ENCODE results near the gene VAPB.

DNA sequence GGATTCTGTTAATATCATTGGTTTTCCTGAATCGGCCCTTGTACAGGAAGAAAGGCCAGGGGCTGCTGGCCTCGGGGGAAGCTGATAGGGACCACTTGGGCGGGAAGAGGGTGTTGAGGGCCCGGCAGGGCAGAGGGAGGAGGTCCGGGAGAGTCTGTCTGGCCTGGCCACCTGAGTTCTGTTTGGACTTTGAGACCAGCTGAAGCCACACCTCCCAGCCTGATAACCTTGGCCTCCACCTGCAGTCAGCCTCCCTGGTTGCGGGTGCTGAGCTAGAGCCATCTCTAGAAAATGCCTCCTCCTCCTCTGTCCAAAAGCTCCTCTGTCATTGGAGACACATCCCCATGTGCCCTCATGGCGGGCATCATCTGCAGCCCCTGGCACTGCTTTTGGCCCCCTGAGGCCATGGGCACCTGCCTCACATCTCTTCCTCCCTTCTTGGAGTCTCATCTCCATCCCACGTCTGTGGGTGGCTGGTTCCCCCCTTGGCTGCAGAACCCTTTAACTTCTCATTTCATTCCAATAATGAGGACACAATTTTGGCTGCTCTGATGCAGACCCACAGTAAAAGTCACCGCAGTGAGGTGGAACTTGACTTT lies 109.5 kb downstream of the VAPB start:
- TF ChIP-seq EZH2 (IDR thresholded peaks at IDR 0.05) (no peak), POLR2AphosphoS5 (IDR thresholded peaks at IDR 0.05; ENCODE audit: borderline replicate concordance, low read depth, low read length) (no peak), FOXP2 (optimal IDR thresholded peaks at IDR 0.05; ENCODE audit: control extremely low read depth, extremely low read length, insufficient read depth) (no peak)

All from SK-N-MC (cell line).